DOHH2 (cell line): ENCODE results near the gene C3orf52.

Experiments
- H3F3A ChIP-seq: fragments of 200-600 bp; sonication (generic), shearing (Covaris generic); 2 replicates; pipeline ENCODE4 v1.6.0; 2016; ENCODE audit warnings: antibody characterized with exemption, mild to moderate bottlenecking; ENCODE audit not compliant: control insufficient read depth, insufficient read depth
- H3K27ac ChIP-seq: fragments of 200-600 bp; sonication (generic); 2 replicates; pipeline ENCODE4 v1.5.1; 2014; ENCODE audit warnings: low read depth, mild to moderate bottlenecking, low read length, moderate library complexity
- H3K27me3 ChIP-seq: fragments of 200-600 bp; sonication (generic); 2 replicates; pipeline ENCODE4 v1.6.1; 2014; ENCODE audit warnings: mild to moderate bottlenecking, low read length, mixed read lengths; ENCODE audit not compliant: control insufficient read depth
- H3K36me3 ChIP-seq: fragments of 200-600 bp; sonication (generic); 2 replicates; pipeline ENCODE4 v1.6.1; 2014; ENCODE audit warnings: mild to moderate bottlenecking, low read length, moderate library complexity, mixed read lengths; ENCODE audit not compliant: control insufficient read depth
- H3K4me1 ChIP-seq: fragments of 200-600 bp; sonication (generic); 2 replicates; pipeline ENCODE4 v1.6.1; 2014; ENCODE audit warnings: mild to moderate bottlenecking, low read length, mixed read lengths; ENCODE audit not compliant: control insufficient read depth
- H3K4me2 ChIP-seq: fragments of 200-600 bp; sonication (generic); 2 replicates; pipeline ENCODE4 v1.6.0; 2014; ENCODE audit warnings: mild to moderate bottlenecking, low read length, moderate library complexity
- H3K4me3 ChIP-seq: fragments of 200-600 bp; sonication (generic); 2 replicates; pipeline ENCODE4 v1.5.1; 2014; ENCODE audit warnings: mild to moderate bottlenecking, low read length, mixed read lengths
- H3K79me2 ChIP-seq: fragments of 200-600 bp; sonication (generic); 2 replicates; pipeline ENCODE4 v1.6.1; 2014; ENCODE audit warnings: mild to moderate bottlenecking, low read length, mixed read lengths; ENCODE audit not compliant: control insufficient read depth
- H3K9me2 ChIP-seq: fragments of 200-600 bp; sonication (generic); replicated peaks from 2 replicates; pipeline ENCODE4 v1.6.1; 2014; ENCODE audit warnings: mild to moderate bottlenecking, low read length, mixed read lengths; ENCODE audit not compliant: control insufficient read depth
- H3K9me3 ChIP-seq: fragments of 200-600 bp; sonication (generic); 2 replicates; pipeline ENCODE4 v1.6.1; 2014; ENCODE audit warnings: antibody characterized with exemption, low read length, mixed read lengths; ENCODE audit not compliant: control insufficient read depth, insufficient read depth
- H4K20me1 ChIP-seq: fragments of 200-600 bp; sonication (generic); 2 replicates; pipeline ENCODE4 v1.6.0; 2014; ENCODE audit warnings: low read depth, mild to moderate bottlenecking, antibody characterized with exemption, low read length, moderate library complexity; ENCODE audit not compliant: control insufficient read depth, insufficient read depth
- CTCF ChIP-seq: fragments of 200-600 bp; sonication (generic); IDR thresholded peaks from one replicate; pipeline ENCODE4 v1.5.1; 2014; ENCODE audit warnings: antibody characterized with exemption, mild to moderate bottlenecking, low read depth, low read length; ENCODE audit not compliant: poor library complexity, severe bottlenecking
- EZH2phosphoT487 ChIP-seq: fragments of 200-600 bp; sonication (generic); IDR thresholded peaks from 2 replicates; pipeline ENCODE4 v1.6.1; 2017; ENCODE audit warnings: borderline replicate concordance, mild to moderate bottlenecking, antibody characterized with exemption, low read length, moderate library complexity, mixed read lengths

The C3orf52 gene

GRCh38 chr3:112124907-112125607 is 38.9 kb downstream of the C3orf52 start:
- Histone ChIP-seq H3K9me2 (no peaks in the 10 kb centered on the region), H3K27me3 (no peaks in the 10 kb centered on the region), H3K36me3 (peaks cover 89% of the 10 kb centered on the region), H3F3A (peaks cover 93% of the 10 kb centered on the region), H3K79me2 (peaks cover 61% of the 10 kb centered on the region), H3K27ac (peak overlapping the region; percentile 99), H3K4me3 (peak overlapping the region; percentile 93), H3K4me2 (peak overlapping the region; percentile 97), H4K20me1 (no peaks in the 10 kb centered on the region), H3K9me3 (no peaks in the 10 kb centered on the region), H3K4me1 (peaks cover 99% of the 10 kb centered on the region)
- TF ChIP-seq CTCF (no peak), EZH2phosphoT487 (no peak)

GRCh38 chr3:112126511-112126911 is 40.3 kb downstream of the C3orf52 start:
- TF ChIP-seq EZH2phosphoT487 (no peak), CTCF (no peak)
- Histone ChIP-seq H3K79me2 (peaks cover 75% of the 10 kb centered on the region), H3K27ac (peak overlapping the region; percentile 99), H3K4me2 (peak overlapping the region; percentile 97), H3K4me1 (peaks cover 92% of the 10 kb centered on the region), H3K36me3 (peaks cover 96% of the 10 kb centered on the region), H3F3A (peaks cover 95% of the 10 kb centered on the region), H4K20me1 (no peaks in the 10 kb centered on the region), H3K27me3 (no peaks in the 10 kb centered on the region), H3K4me3 (peak overlapping the region; percentile 93), H3K9me2 (no peaks in the 10 kb centered on the region), H3K9me3 (no peaks in the 10 kb centered on the region)

- Histone ChIP-seq H3K9me2 (no peaks in the 10 kb centered on the region), H3K79me2 (peaks cover 88% of the 10 kb centered on the region), H3K27me3 (no peaks in the 10 kb centered on the region), H4K20me1 (no peaks in the 10 kb centered on the region), H3K4me3 (peak overlapping the region; percentile 93), H3K4me1 (peaks cover 79% of the 10 kb centered on the region), H3F3A (peaks cover 95% of the 10 kb centered on the region), H3K27ac (peak overlapping the region; percentile 99), H3K4me2 (peak overlapping the region; percentile 97), H3K36me3 (peaks cover 97% of the 10 kb centered on the region), H3K9me3 (no peaks in the 10 kb centered on the region)
- TF ChIP-seq EZH2phosphoT487, result no peak
- no peak for TF ChIP-seq CTCF
Observed at GRCh38 chr3:112127522-112128494, 41.6 kb downstream of the C3orf52 start.
